ENCODE data around the gene ALK. TPM values are rescaled to one million over a fixed set of nuclear protein-coding genes. Genes with fewer than 3 reads are reported as not detected.

The ALK gene
- total and polyA plus RNA-seq, 7 experiments from 2014 or later: 0.13 TPM; not detected in 6

- Histone ChIP-seq H3K27ac (ENCODE audit: low read depth, low read length) (no peak overlapping the region), H3K9me3 (ENCODE audit: control insufficient read depth in 2 of 3, low read length in 3 of 3) (no peaks in the 10 kb centered on the region), H3K36me3 (ENCODE audit: control insufficient read depth in 2 of 3, insufficient read depth in 3 of 3, low read length in 3 of 3) (no peaks in the 10 kb centered on the region), H3K27me3 (ENCODE audit: control insufficient read depth in 2 of 2, insufficient read depth in 2 of 2, low read length in 2 of 2) (peaks cover 2% of the 10 kb centered on the region in 2 donors), H3K4me3 (ENCODE audit: low read length) (no peak overlapping the region), H3K4me1 (ENCODE audit: control insufficient read depth in 2 of 2, insufficient read depth in 2 of 2, low read length in 2 of 2) (no peaks in the 10 kb centered on the region)
- no peak overlapping the region for H3K4me3 Mint-ChIP-seq
- DNase-seq (no peak), ATAC-seq (no peak)
- ChIA-PET CTCF (no interaction called here), POLR2A (no interaction called here)
- H3K36me3 Mint-ChIP-seq: no peaks in the 10 kb centered on the region
- peaks cover 15 to 53% (median 42%) of the 10 kb centered on the region in 5 donors for H3K27me3 Mint-ChIP-seq
- H3K27ac Mint-ChIP-seq: no peak overlapping the region
- H3K9me3 Mint-ChIP-seq: peaks cover 0 to 3% (median 0%) of the 10 kb centered on the region in 11 donors
- intact Hi-C loops (cut with micrococcal nuclease): no loop called here
- no peaks in the 10 kb centered on the region for H3K4me1 Mint-ChIP-seq
Measured at GRCh38 chr2:29629495-29629894, 291.9 kb downstream of the ALK start.

GRCh38 chr2:29628862-29629261, 292.5 kb downstream of the ALK start:
- Mint-ChIP-seq H3K4me3 (no peak overlapping the region), H3K27ac (no peak overlapping the region), H3K9me3 (peaks cover 0 to 3% (median 0%) of the 10 kb centered on the region in 11 donors), H3K36me3 (no peaks in the 10 kb centered on the region), H3K27me3 (peaks cover 13 to 52% (median 48%) of the 10 kb centered on the region in 5 donors), H3K4me1 (no peaks in the 10 kb centered on the region)
- ChIA-PET POLR2A (no interaction called here), CTCF (interaction anchor here (0.7 kb wide), 1 partner anchor 18 kb away, joined by 3 read pairs; no protein-coding TSS in a partner anchor)
- no peak for DNase-seq
- Histone ChIP-seq H3K4me3 (ENCODE audit: low read length) (no peak overlapping the region), H3K27ac (ENCODE audit: low read depth, low read length) (no peak overlapping the region), H3K9me3 (ENCODE audit: control insufficient read depth in 2 of 3, low read length in 3 of 3) (no peaks in the 10 kb centered on the region), H3K27me3 (ENCODE audit: control insufficient read depth in 2 of 2, insufficient read depth in 2 of 2, low read length in 2 of 2) (peaks cover 2% of the 10 kb centered on the region in 2 donors), H3K36me3 (ENCODE audit: control insufficient read depth in 2 of 3, insufficient read depth in 3 of 3, low read length in 3 of 3) (no peaks in the 10 kb centered on the region), H3K4me1 (ENCODE audit: control insufficient read depth in 2 of 2, insufficient read depth in 2 of 2, low read length in 2 of 2) (no peaks in the 10 kb centered on the region)
- ATAC-seq: no peak
- intact Hi-C loops (cut with micrococcal nuclease): no loop called here

GRCh38 chr2:29628108-29628745, 293.2 kb downstream of the ALK start:
- CTCF ChIA-PET: interaction anchor here (0.7 kb wide), 1 partner anchor 19 kb away, joined by 3 read pairs; no protein-coding TSS in a partner anchor
- Mint-ChIP-seq H3K36me3 (no peaks in the 10 kb centered on the region), H3K9me3 (peaks cover 0 to 3% (median 0%) of the 10 kb centered on the region in 11 donors), H3K4me1 (no peaks in the 10 kb centered on the region), H3K27me3 (peaks cover 9 to 47% (median 44%) of the 10 kb centered on the region in 5 donors), H3K4me3 (no peak overlapping the region), H3K27ac (no peak overlapping the region)
- Histone ChIP-seq H3K27ac (ENCODE audit: low read depth, low read length) (no peak overlapping the region), H3K27me3 (ENCODE audit: control insufficient read depth in 2 of 2, insufficient read depth in 2 of 2, low read length in 2 of 2) (peaks cover 2% of the 10 kb centered on the region in 2 donors), H3K9me3 (ENCODE audit: control insufficient read depth in 2 of 3, low read length in 3 of 3) (no peaks in the 10 kb centered on the region), H3K36me3 (ENCODE audit: control insufficient read depth in 2 of 3, insufficient read depth in 3 of 3, low read length in 3 of 3) (no peaks in the 10 kb centered on the region), H3K4me3 (ENCODE audit: low read length) (no peak overlapping the region), H3K4me1 (ENCODE audit: control insufficient read depth in 2 of 2, insufficient read depth in 2 of 2, low read length in 2 of 2) (no peaks in the 10 kb centered on the region)
- ATAC-seq: no peak
- POLR2A ChIA-PET: no interaction called here
- intact Hi-C loops (cut with micrococcal nuclease): no loop called here
- no peak for DNase-seq

- Mint-ChIP-seq H3K4me1 (no peaks in the 10 kb centered on the region), H3K4me3 (no peak overlapping the region)
Measured at GRCh38 chr2:29627279-29627711, 294.1 kb downstream of the ALK start.

GRCh38 chr2:29620890-29621289, 300.5 kb downstream of the ALK start:
- ChIA-PET CTCF (interaction anchor here (1.1 kb wide), 1 partner anchor 10 kb away, joined by 3 read pairs; no protein-coding TSS in a partner anchor), POLR2A (no interaction called here)
- Histone ChIP-seq H3K27me3 (ENCODE audit: control insufficient read depth in 2 of 2, insufficient read depth in 2 of 2, low read length in 2 of 2) (no peaks in the 10 kb centered on the region), H3K36me3 (ENCODE audit: control insufficient read depth in 2 of 3, insufficient read depth in 3 of 3, low read length in 3 of 3) (no peaks in the 10 kb centered on the region), H3K9me3 (ENCODE audit: control insufficient read depth in 2 of 3, low read length in 3 of 3) (no peaks in the 10 kb centered on the region), H3K4me1 (ENCODE audit: control insufficient read depth in 2 of 2, insufficient read depth in 2 of 2, low read length in 2 of 2) (no peaks in the 10 kb centered on the region), H3K27ac (ENCODE audit: low read depth, low read length) (no peak overlapping the region), H3K4me3 (ENCODE audit: low read length) (no peak overlapping the region)
- Mint-ChIP-seq H3K27me3 (peaks cover 4 to 31% (median 20%) of the 10 kb centered on the region in 5 donors), H3K9me3 (peaks cover 0 to 2% (median 0%) of the 10 kb centered on the region in 11 donors), H3K27ac (no peak overlapping the region), H3K4me1 (no peaks in the 10 kb centered on the region), H3K4me3 (no peak overlapping the region), H3K36me3 (no peaks in the 10 kb centered on the region)
- intact Hi-C loops (cut with micrococcal nuclease): no loop called here
- DNase-seq (no peak), ATAC-seq (no peak)

More at GRCh38 chr2:29627279-29627711, 294.1 kb downstream of the ALK start:
- no peaks in the 10 kb centered on the region for H3K36me3 ChIP-seq (ENCODE audit: control insufficient read depth in 2 of 3, insufficient read depth in 3 of 3, low read length in 3 of 3)
- ChIA-PET POLR2A (no interaction called here), CTCF (no interaction called here)
- peaks cover 6 to 41% (median 38%) of the 10 kb centered on the region in 5 donors for H3K27me3 Mint-ChIP-seq
- no peaks in the 10 kb centered on the region for H3K4me1 ChIP-seq (ENCODE audit: control insufficient read depth in 2 of 2, insufficient read depth in 2 of 2, low read length in 2 of 2)
- no peaks in the 10 kb centered on the region for H3K9me3 ChIP-seq (ENCODE audit: control insufficient read depth in 2 of 3, low read length in 3 of 3)
- intact Hi-C loops (cut with micrococcal nuclease): no loop called here
- no peak overlapping the region for H3K27ac ChIP-seq (ENCODE audit: low read depth, low read length)
- no peak for DNase-seq
- no peak overlapping the region for H3K4me3 ChIP-seq (ENCODE audit: low read length)
- no peak for ATAC-seq
- H3K27me3 ChIP-seq (ENCODE audit: control insufficient read depth in 2 of 2, insufficient read depth in 2 of 2, low read length in 2 of 2): peaks cover 2% of the 10 kb centered on the region in 2 donors
- no peaks in the 10 kb centered on the region for H3K36me3 Mint-ChIP-seq
- peaks cover 0 to 3% (median 0%) of the 10 kb centered on the region in 11 donors for H3K9me3 Mint-ChIP-seq
- no peak overlapping the region for H3K27ac Mint-ChIP-seq

- no peak for ATAC-seq
Measured at GRCh38 chr2:29619689-29620088, 301.7 kb downstream of the ALK start.

GRCh38 chr2:29618024-29618423, 303.4 kb downstream of the ALK start:
- intact Hi-C loops (cut with micrococcal nuclease): no loop called here
- ChIA-PET POLR2A (no interaction called here), CTCF (no interaction called here)
- no peak overlapping the region for H3K27ac Mint-ChIP-seq
- Histone ChIP-seq H3K36me3 (ENCODE audit: control insufficient read depth in 2 of 3, insufficient read depth in 3 of 3, low read length in 3 of 3) (no peaks in the 10 kb centered on the region), H3K27ac (ENCODE audit: low read depth, low read length) (no peak overlapping the region), H3K4me3 (ENCODE audit: low read length) (no peak overlapping the region), H3K4me1 (ENCODE audit: control insufficient read depth in 2 of 2, insufficient read depth in 2 of 2, low read length in 2 of 2) (no peaks in the 10 kb centered on the region), H3K9me3 (ENCODE audit: control insufficient read depth in 2 of 3, low read length in 3 of 3) (no peaks in the 10 kb centered on the region), H3K27me3 (ENCODE audit: control insufficient read depth in 2 of 2, insufficient read depth in 2 of 2, low read length in 2 of 2) (no peaks in the 10 kb centered on the region)
- no peak overlapping the region for H3K4me3 Mint-ChIP-seq
- no peak for ATAC-seq
- H3K9me3 Mint-ChIP-seq: peaks cover 0 to 5% (median 0%) of the 10 kb centered on the region in 11 donors
- H3K4me1 Mint-ChIP-seq: no peaks in the 10 kb centered on the region
- no peak for DNase-seq
- no peaks in the 10 kb centered on the region for H3K36me3 Mint-ChIP-seq
- H3K27me3 Mint-ChIP-seq: peaks cover 5 to 48% (median 27%) of the 10 kb centered on the region in 5 donors

More at GRCh38 chr2:29619689-29620088, 301.7 kb downstream of the ALK start:
- no peaks in the 10 kb centered on the region for H3K9me3 ChIP-seq (ENCODE audit: control insufficient read depth in 2 of 3, low read length in 3 of 3)
- no peaks in the 10 kb centered on the region for H3K36me3 ChIP-seq (ENCODE audit: control insufficient read depth in 2 of 3, insufficient read depth in 3 of 3, low read length in 3 of 3)
- no peaks in the 10 kb centered on the region for H3K4me1 Mint-ChIP-seq
- ChIA-PET POLR2A (no interaction called here), CTCF (no interaction called here)
- no peak overlapping the region for H3K4me3 Mint-ChIP-seq
- H3K27me3 Mint-ChIP-seq: peaks cover 2 to 41% (median 21%) of the 10 kb centered on the region in 5 donors
- H3K4me3 ChIP-seq (ENCODE audit: low read length): no peak overlapping the region
- H3K27ac Mint-ChIP-seq: no peak overlapping the region
- intact Hi-C loops (cut with micrococcal nuclease): no loop called here
- DNase-seq: no peak
- H3K27me3 ChIP-seq (ENCODE audit: control insufficient read depth in 2 of 2, insufficient read depth in 2 of 2, low read length in 2 of 2): no peaks in the 10 kb centered on the region
- no peaks in the 10 kb centered on the region for H3K4me1 ChIP-seq (ENCODE audit: control insufficient read depth in 2 of 2, insufficient read depth in 2 of 2, low read length in 2 of 2)
- peaks cover 0 to 5% (median 0%) of the 10 kb centered on the region in 11 donors for H3K9me3 Mint-ChIP-seq
- H3K36me3 Mint-ChIP-seq: no peaks in the 10 kb centered on the region
- H3K27ac ChIP-seq (ENCODE audit: low read depth, low read length): no peak overlapping the region

Data from naive thymus-derived CD4-positive, alpha-beta T cell (primary cell).